Stomach (tissue), 4 donors: ENCODE results near the gene INAFM2.

Experiments used
- POLR2A ChIP-seq, 4 donors: fragments of 450-650 bp; IDR thresholded peaks; one replicate each; pipeline ENCODE4 v1.6.1; 2016; ENCODE audit warnings: antibody characterized with exemption in 4 of 4, control low read depth in 2 of 4, mild to moderate bottlenecking in 1 of 4, moderate library complexity in 1 of 4
- TF ChIP-seq, protein P1 (sequence below), 7 experiments: fragments of 450-650 bp in 4 of 7; fragments of 200-600 bp in 3 of 7; sonication (generic) in 3 of 7; IDR thresholded peaks; one replicate each; pipeline ENCODE4 v1.5.1; 2016 to 2019; ENCODE audit warnings: antibody characterized with exemption in 7 of 7, control low read depth in 2 of 7, mild to moderate bottlenecking in 1 of 7

DNA sequence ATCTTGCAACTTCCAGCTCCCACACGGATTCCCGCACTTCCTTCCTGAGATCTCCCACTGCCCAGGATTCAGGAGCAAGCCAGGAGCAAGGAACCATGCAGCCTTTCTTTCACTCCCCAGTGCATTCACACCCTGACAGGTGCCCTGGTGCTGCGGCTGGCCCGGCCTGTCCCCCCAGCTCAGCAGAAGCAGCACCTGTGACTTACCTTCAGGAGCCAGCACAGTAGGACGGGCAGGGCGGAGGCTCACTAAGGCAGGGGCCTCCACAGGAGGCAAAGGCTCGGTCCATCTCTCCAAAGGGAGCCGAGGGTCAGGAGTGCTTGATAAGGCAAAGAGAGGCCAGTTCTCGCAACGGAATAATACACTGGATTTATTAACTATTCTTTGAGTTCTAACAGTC lies 45.5 kb upstream of the INAFM2 start:
- TF ChIP-seq, protein P1, sequence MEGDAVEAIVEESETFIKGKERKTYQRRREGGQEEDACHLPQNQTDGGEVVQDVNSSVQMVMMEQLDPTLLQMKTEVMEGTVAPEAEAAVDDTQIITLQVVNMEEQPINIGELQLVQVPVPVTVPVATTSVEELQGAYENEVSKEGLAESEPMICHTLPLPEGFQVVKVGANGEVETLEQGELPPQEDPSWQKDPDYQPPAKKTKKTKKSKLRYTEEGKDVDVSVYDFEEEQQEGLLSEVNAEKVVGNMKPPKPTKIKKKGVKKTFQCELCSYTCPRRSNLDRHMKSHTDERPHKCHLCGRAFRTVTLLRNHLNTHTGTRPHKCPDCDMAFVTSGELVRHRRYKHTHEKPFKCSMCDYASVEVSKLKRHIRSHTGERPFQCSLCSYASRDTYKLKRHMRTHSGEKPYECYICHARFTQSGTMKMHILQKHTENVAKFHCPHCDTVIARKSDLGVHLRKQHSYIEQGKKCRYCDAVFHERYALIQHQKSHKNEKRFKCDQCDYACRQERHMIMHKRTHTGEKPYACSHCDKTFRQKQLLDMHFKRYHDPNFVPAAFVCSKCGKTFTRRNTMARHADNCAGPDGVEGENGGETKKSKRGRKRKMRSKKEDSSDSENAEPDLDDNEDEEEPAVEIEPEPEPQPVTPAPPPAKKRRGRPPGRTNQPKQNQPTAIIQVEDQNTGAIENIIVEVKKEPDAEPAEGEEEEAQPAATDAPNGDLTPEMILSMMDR (IDR thresholded peaks at IDR 0.05), result no peak
- no peak for TF ChIP-seq POLR2A (IDR thresholded peaks at IDR 0.05)
